B cell (primary cell): Measurements from ENCODE around the gene ZBED4. TPM values are rescaled to one million over a fixed set of nuclear protein-coding genes. Genes with fewer than 3 reads are reported as not detected.

ENCODE experiments used
- ATAC-seq: fragments of 200-7000 bp; cut with Tn5 transposase; one replicate; pipeline ENCODE4 v1.10.0; 2021; ENCODE audit warnings: low read depth, mild to moderate bottlenecking, moderate number of reproducible peaks, moderate library complexity
- CTCF ChIA-PET: fragments of 350-600 bp; sonication (Branson Sonifier 250); formaldehyde crosslinking; loops from one replicate; lab custom pipeline; 2021; ENCODE audit warnings: antibody characterized with exemption, inconsistent platforms; lab: Charles Lee
- POLR2A ChIA-PET: fragments of 350-600 bp; sonication (Branson Sonifier 250); formaldehyde crosslinking; loops from one replicate; lab custom pipeline; 2021; ENCODE audit warnings: antibody characterized with exemption; lab: Charles Lee
- DNase-seq: peaks from one replicate; pipeline ENCODE4 v3.0.0; 2013
- H2AFZ ChIP-seq: 2 replicates; pipeline ENCODE4 v1.6.1; 2012; ENCODE audit warnings: mild to moderate bottlenecking, low read depth, low read length; ENCODE audit not compliant: insufficient read depth, poor library complexity, severe bottlenecking
- H3K27ac ChIP-seq, 2 donors: 1 replicate in 1 of 2; 2 replicates in 1 of 2; pipeline ENCODE4 v1.5.1; 2012 to 2013; ENCODE audit warnings: low read length in 2 of 2, mild to moderate bottlenecking in 2 of 2, moderate library complexity in 1 of 2
- H3K27me3 ChIP-seq, 4 experiments: fragments of 200-600 bp in 1 of 4; sonication (generic) in 1 of 4; replicated peaks in 1 of 4; 1 replicate in 2 of 4; 2 replicates in 2 of 4; pipeline versions ENCODE4 v1.6.1 to v1.7.0; 2013 to 2016; ENCODE audit warnings: low read length in 3 of 4, mild to moderate bottlenecking in 2 of 4, mixed read lengths in 1 of 4, moderate library complexity in 1 of 4; ENCODE audit not compliant: insufficient read depth in 4 of 4, control insufficient read depth in 3 of 4; ENCODE audit errors: control extremely low read depth in 1 of 4
- H3K36me3 ChIP-seq, 2 experiments: replicated peaks in 1 of 2; 1 replicate in 1 of 2; 2 replicates in 1 of 2; pipeline versions ENCODE4 v1.6.1 to v1.7.1; 2013; ENCODE audit warnings: low read length in 1 of 2; ENCODE audit not compliant: insufficient read depth in 2 of 2, control insufficient read depth in 1 of 2; ENCODE audit errors: control extremely low read depth in 1 of 2, extremely low read depth in 1 of 2
- H3K4me1 ChIP-seq, 2 donors: fragments of 200-600 bp in 1 of 2; sonication (generic) in 1 of 2; 1 replicate in 1 of 2; 2 replicates in 1 of 2; pipeline versions ENCODE4 v1.5.1 to v1.6.1; 2013 to 2017; ENCODE audit warnings: low read length in 2 of 2; ENCODE audit not compliant: control insufficient read depth in 2 of 2, insufficient read depth in 2 of 2
- H3K4me2 ChIP-seq: replicated peaks from 2 replicates; pipeline ENCODE3; 2012; ENCODE audit warnings: mild to moderate bottlenecking, low read depth, low read length; ENCODE audit not compliant: poor library complexity, severe bottlenecking
- H3K4me3 ChIP-seq, 5 experiments: fragments of 200-600 bp in 1 of 5; sonication (generic) in 1 of 5; 1 replicate in 3 of 5; 2 replicates in 2 of 5; pipeline versions ENCODE4 v1.5.1 to v1.7.0; 2011 to 2016; ENCODE audit warnings: low read length in 4 of 5, mild to moderate bottlenecking in 4 of 5, low read depth in 2 of 5, control low read depth in 1 of 5, moderate library complexity in 1 of 5; ENCODE audit not compliant: insufficient read depth in 1 of 5; ENCODE audit errors: control extremely low read depth in 1 of 5, extremely low read depth in 1 of 5
- H3K79me2 ChIP-seq: fragments of 200-600 bp; sonication (generic); one replicate; pipeline ENCODE4 v1.6.0; 2016; ENCODE audit warnings: low read length; ENCODE audit not compliant: control insufficient read depth, insufficient read depth
- H3K9ac ChIP-seq: fragments of 200-600 bp; sonication (generic); 2 replicates; pipeline ENCODE4 v1.6.1; 2017; ENCODE audit warnings: mild to moderate bottlenecking, low read length, moderate library complexity
- H3K9me3 ChIP-seq, 3 donors: one replicate each; pipeline versions ENCODE4 v1.6.1 to v1.7.1; 2013; ENCODE audit warnings: low read length in 2 of 3; ENCODE audit not compliant: control insufficient read depth in 2 of 3, insufficient read depth in 1 of 3; ENCODE audit errors: control extremely low read depth in 1 of 3
- H4K20me1 ChIP-seq: 2 replicates; pipeline ENCODE4 v1.6.0; 2012; ENCODE audit warnings: mild to moderate bottlenecking, low read length; ENCODE audit not compliant: insufficient read depth, control insufficient read depth, poor library complexity, severe bottlenecking
- H3K27ac Mint-ChIP-seq: one replicate; pipeline ENCODE4 v1.8.0; 2021; ENCODE audit warnings: mixed read lengths
- H3K27me3 Mint-ChIP-seq: one replicate; pipeline ENCODE4 v1.8.0; 2021; ENCODE audit warnings: mixed read lengths
- H3K4me1 Mint-ChIP-seq: one replicate; pipeline ENCODE4 v1.8.0; 2021; ENCODE audit warnings: mixed read lengths
- H3K4me3 Mint-ChIP-seq: one replicate; pipeline ENCODE4 v1.8.0; 2021; ENCODE audit warnings: mixed read lengths
- H3K9me3 Mint-ChIP-seq: one replicate; pipeline ENCODE4 v1.8.0; 2022; ENCODE audit warnings: mixed read lengths; ENCODE audit not compliant: insufficient read depth
- CTCF ChIP-seq: fragments of 200-600 bp; IDR thresholded peaks from one replicate; pipeline ENCODE4 v1.8.0; 2022; ENCODE audit warnings: antibody characterized with exemption, mild to moderate bottlenecking
- EZH2 ChIP-seq: IDR thresholded peaks from 2 replicates; pipeline ENCODE4 v1.6.1; 2012; ENCODE audit warnings: borderline replicate concordance, low read depth, mild to moderate bottlenecking, moderate library complexity, low read length; ENCODE audit not compliant: insufficient read depth, poor library complexity, severe bottlenecking
- WGBS: methylation state at CpG from one replicate; pipeline ENCODE4 v1.1.5; 2013; ENCODE audit warnings: missing lambda C conversion rate; ENCODE audit not compliant: insufficient coverage; 5-methylcytosine and 5-hydroxymethylcytosine counted together
- intact Hi-C: fragments of 100-400 bp; cut with micrococcal nuclease; formaldehyde crosslinking; loops from one replicate; pipeline ENCODE4 v1.10.0; 2022
- polyA plus RNA-seq: library from polyadenylated mRNA; depleted of rRNA; stranded (reverse); fragments of >200 nt; gene quantifications from 2 replicates; pipeline ENCODE4 v1.2.3, GENCODE V29; 2012
- total RNA-seq, 2 donors: library from RNA; stranded (reverse); fragments of 120-200 nt in 1 of 2; gene quantifications; 1 replicate in 1 of 2; 2 replicates in 1 of 2; pipeline versions ENCODE4 v1.2.3 to v1.2.4, GENCODE V29; 2013 to 2022

Gene ZBED4
- total and polyA plus RNA-seq, 2 donors (not counting 1 experiment from before 2014, with no cell fraction given), result 5.9 to 14.6 TPM

GRCh38 chr22:49928555-49929210 is 75.0 kb downstream of the ZBED4 start:
- no peaks in the 10 kb centered on the region for H3K27me3 Mint-ChIP-seq
- H3K4me3 ChIP-seq, result no peak overlapping the region
- peak; percentile 47 for DNase-seq
- peaks cover 65% of the 10 kb centered on the region for H3K4me1 Mint-ChIP-seq
- intact Hi-C loops, result loop anchor here (5.0 kb wide), 2 partner anchors 101 to 279 kb away; partner anchors contain the start of gene BRD1
- CTCF ChIA-PET, result interaction anchor here (0.5 to 2.9 kb wide), 2 partner anchors 102 to 200 kb away, joined by 6 to 31 read pairs; no protein-coding TSS in a partner anchor
- H3K9me3 Mint-ChIP-seq, result no peaks in the 10 kb centered on the region
- H3K4me3 Mint-ChIP-seq, result peak overlapping the region; percentile 26
- peaks cover 0 to 3% of the 10 kb centered on the region in 2 experiments for H3K36me3 ChIP-seq
- no peaks in the 10 kb centered on the region for H3K27me3 ChIP-seq
- no peaks in the 10 kb centered on the region for H4K20me1 ChIP-seq
- H3K4me2 ChIP-seq, result peak overlapping the region; percentile 82
- ATAC-seq, result no peak
- POLR2A ChIA-PET, result interaction anchor here (0.5 to 0.7 kb wide), 2 partner anchors 34 kb away, joined by 3 to 4 read pairs; no protein-coding TSS in a partner anchor
- no peak overlapping the region for H3K27ac ChIP-seq
- TF ChIP-seq CTCF (no peak), EZH2 (no peak)
- H3K9me3 ChIP-seq, result peaks cover 0 to 17% (median 0%) of the 10 kb centered on the region in 3 donors
- peak overlapping the region; percentile 44 for H2AFZ ChIP-seq
- H3K9ac ChIP-seq, result no peak overlapping the region
- WGBS, result 49% methylated on average over 38 of the region's 38 CpGs
- H3K4me1 ChIP-seq, result peaks cover 67 to 79% of the 10 kb centered on the region in 2 donors
- peaks cover 6% of the 10 kb centered on the region for H3K79me2 ChIP-seq
- H3K27ac Mint-ChIP-seq, result peak overlapping the region; percentile 73
